Epithelial cell of esophagus (primary cell): ENCODE data around the gene SLC39A6.
"Not testable (repeated sequence)": the region's sequence is repeated elsewhere in the genome, so short reads cannot be mapped to it uniquely, and the experiment has no call there.

Experiments
- DNase-seq: peaks from one replicate; pipeline ENCODE4 v3.0.0; 2010; ENCODE audit warnings: low read depth
- H3K4me3 ChIP-seq: 2 replicates; pipeline ENCODE4 v1.5.1; 2011; ENCODE audit warnings: mild to moderate bottlenecking, low read length, control low read depth
- CTCF ChIP-seq: IDR thresholded peaks from 2 replicates; pipeline ENCODE4 v1.5.1; 2011; ENCODE audit warnings: low read depth, mild to moderate bottlenecking, low read length, control low read depth, inconsistent platforms; ENCODE audit not compliant: insufficient read depth; ENCODE audit errors: missing control alignments

Gene SLC39A6

GRCh38 chr18:36104749-36105148, 24.4 kb downstream of the SLC39A6 start:
- no peak for TF ChIP-seq CTCF
- no peak for DNase-seq

DNA sequence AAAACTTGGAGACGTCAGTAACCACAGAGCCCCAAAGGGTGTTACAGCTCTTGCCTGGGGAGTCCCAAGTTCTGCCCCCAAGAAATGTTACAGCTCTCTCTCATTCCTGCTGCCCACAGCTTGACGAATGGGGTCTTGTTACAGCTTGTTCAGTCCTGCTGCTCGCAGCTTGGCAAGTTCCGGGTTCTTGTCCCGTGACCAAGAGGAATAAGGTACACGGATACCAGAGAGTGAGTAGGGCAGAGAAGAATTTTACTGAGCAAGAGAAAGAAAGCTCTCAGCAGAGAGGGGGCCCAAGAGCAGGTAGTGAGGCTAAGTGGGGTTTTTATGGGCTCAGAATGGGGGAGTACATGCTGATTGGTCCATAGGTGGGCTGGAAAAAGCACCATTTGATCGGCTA, 27.2 kb downstream of the SLC39A6 start:
- TF ChIP-seq CTCF: no peak
- peak; percentile 80 for DNase-seq

More at GRCh38 chr18:36104749-36105148, 24.4 kb downstream of the SLC39A6 start:
- H3K4me3 ChIP-seq: no peak overlapping the region

DNA sequence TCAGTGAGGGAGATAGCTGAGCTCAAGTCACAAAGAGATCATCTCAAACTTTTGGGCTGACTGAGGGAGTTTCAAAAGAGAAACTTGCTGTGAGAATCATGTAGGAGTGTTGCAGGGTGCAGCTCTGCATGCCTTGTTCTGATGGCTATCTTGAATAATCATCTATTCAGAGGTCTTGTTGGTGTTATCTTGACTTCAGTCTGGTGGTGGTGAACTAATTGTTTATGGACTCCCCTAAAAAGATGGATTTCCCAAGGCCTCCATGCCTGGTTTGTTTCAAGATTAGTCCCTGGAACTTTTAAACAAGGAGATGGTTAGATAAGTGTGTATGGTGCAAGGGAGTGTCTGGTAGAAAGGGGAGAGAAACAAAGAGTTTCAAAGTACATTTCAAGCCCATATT, 29.8 kb downstream of the SLC39A6 start:
- no peak overlapping the region for H3K4me3 ChIP-seq
- DNase-seq: no peak
- no peak for TF ChIP-seq CTCF

More for the DNA sequence above, 27.2 kb downstream of the SLC39A6 start:
- no peak overlapping the region for H3K4me3 ChIP-seq

DNA sequence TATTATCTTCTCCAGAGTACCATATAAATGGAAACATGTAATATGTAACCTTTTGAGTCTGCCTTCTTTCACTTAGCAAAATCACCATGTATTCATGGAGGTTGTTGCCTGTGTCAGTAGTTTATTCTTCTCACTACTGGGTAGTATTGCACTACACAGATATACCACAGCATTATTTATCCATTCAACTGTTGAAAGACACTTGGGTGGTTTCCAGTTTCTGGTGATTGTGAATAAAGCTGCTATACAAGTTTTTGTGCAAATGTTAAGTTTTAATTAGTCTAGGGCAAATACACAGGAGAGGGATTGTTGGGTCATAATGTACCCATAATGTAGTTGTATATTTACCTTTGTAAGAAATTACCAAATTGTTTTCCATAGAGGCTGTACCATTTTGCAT, 32.2 kb downstream of the SLC39A6 start:
- TF ChIP-seq CTCF: no peak
- DNase-seq: no peak

DNA sequence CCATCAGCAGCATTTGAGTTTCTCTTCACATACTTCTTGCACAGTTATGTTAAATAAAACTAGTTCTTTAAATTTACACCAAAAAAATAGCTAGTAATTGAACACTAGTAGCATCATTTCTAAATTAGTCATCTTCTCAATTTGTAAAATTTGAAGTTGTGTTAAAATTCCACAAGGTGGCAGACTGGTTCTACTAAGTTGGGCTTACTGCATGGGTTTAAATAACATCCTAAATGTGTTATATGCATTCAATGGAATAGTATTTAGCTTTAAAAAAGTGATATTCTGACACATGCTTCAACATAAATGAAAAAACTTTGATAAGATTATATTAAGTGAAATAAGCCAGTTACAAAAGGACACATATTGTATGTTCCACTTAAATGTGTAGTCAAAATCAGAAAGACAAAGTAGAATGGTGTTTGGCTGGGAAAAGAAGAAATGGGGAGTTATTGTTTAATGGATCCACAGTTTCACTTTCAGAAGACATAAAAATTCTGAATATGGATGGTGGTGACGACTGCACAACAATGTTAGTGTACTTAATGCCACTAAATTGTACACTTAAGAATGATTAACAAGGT, 33.1 kb downstream of the SLC39A6 start:
- peak; percentile 48 for TF ChIP-seq CTCF
- H3K4me3 ChIP-seq: no peak overlapping the region
- peak; percentile 77 for DNase-seq

More for the DNA sequence above, 32.2 kb downstream of the SLC39A6 start:
- no peak overlapping the region for H3K4me3 ChIP-seq

- no peak overlapping the region for H3K4me3 ChIP-seq
- TF ChIP-seq CTCF: no peak
Observed at GRCh38 chr18:36094431-36094830, 34.7 kb downstream of the SLC39A6 start.

DNA sequence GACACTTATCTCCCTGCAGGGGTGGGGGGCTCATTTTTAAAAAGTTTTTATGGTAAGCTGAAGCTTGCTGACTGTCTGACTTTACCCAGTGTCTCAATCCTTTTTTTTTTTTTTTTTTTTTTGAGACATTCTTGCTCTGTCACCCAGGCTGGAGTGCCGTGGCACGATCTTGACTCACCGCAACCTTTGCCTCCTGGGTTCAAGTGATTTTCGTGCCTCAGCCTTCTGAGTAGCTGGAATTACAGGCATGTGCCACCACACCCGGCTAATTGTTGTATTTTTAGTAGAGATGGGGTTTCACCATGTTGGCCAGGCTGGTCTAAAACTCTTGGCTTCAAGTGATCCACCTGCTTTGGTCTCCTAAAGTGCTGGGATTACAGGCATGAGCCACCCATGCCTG, 37.0 kb downstream of the SLC39A6 start:
- DNase-seq, H3K4me3 ChIP-seq: not testable (repeated sequence)

More at GRCh38 chr18:36094431-36094830, 34.7 kb downstream of the SLC39A6 start:
- peak; percentile 33 for DNase-seq
